ENCODE results near the gene SPAG16. TPM values are rescaled to one million over a fixed set of nuclear protein-coding genes. Genes with fewer than 3 reads are reported as not detected.

The SPAG16 gene
- total RNA-seq, 1 donor from 2014 or later: 38.6 TPM

Small RNA genes lying within 50 kb of the gene (small RNA-seq; reads per million reads assigned to genes)
- gene MIR4438: not detected

Other genes starting within 250 kb of the SPAG16 start
- gene IKZF2, start 132.9 kb upstream of the SPAG16 start, total RNA-seq: 4.2 TPM

Data from skeletal muscle tissue (tissue), 2 donors.